HAP-1 (cell line): ENCODE measurements around the gene CCDC87.
"Not testable (repeated sequence)": the region's sequence is repeated elsewhere in the genome, so short reads cannot be mapped to it uniquely, and the experiment has no call there.

Experiments
- DNase-seq, 2 experiments: peaks; one replicate each; pipeline ENCODE4 v3.0.0-alpha.2; 2016 to 2020; ENCODE audit warnings: low spot score in 2 of 2
- H3K27me3 ChIP-seq: fragments of 250-450 bp; sonication (Bioruptor Pico); 2 replicates; pipeline ENCODE4 v1.5.1; 2020; ENCODE audit warnings: low read depth, mild to moderate bottlenecking, moderate library complexity
- H3K36me3 ChIP-seq: fragments of 250-450 bp; sonication (Bioruptor Pico); replicated peaks from 2 replicates; pipeline ENCODE4 v1.5.1; 2020; ENCODE audit warnings: mild to moderate bottlenecking
- H3K4me1 ChIP-seq: fragments of 250-450 bp; sonication (Bioruptor Pico); 2 replicates; pipeline ENCODE4 v1.5.1; 2020; ENCODE audit warnings: mild to moderate bottlenecking
- H3K4me3 ChIP-seq: fragments of 250-450 bp; sonication (Bioruptor Pico); 2 replicates; pipeline ENCODE4 v1.5.1; 2020; ENCODE audit warnings: mild to moderate bottlenecking, moderate library complexity
- H3K9me3 ChIP-seq: fragments of 250-450 bp; sonication (Bioruptor Pico); 2 replicates; pipeline ENCODE4 v1.5.1; 2020; ENCODE audit warnings: mild to moderate bottlenecking, moderate library complexity
- in situ Hi-C: fragments of 300-500 bp; cut with MboI; formaldehyde crosslinking; loops from 3 replicates; pipeline ENCODE4 v1.14.3; 2020; ENCODE audit warnings: low sequenced_read_pairs, inconsistent platforms, mixed read lengths

CCDC87 gene, protein sequence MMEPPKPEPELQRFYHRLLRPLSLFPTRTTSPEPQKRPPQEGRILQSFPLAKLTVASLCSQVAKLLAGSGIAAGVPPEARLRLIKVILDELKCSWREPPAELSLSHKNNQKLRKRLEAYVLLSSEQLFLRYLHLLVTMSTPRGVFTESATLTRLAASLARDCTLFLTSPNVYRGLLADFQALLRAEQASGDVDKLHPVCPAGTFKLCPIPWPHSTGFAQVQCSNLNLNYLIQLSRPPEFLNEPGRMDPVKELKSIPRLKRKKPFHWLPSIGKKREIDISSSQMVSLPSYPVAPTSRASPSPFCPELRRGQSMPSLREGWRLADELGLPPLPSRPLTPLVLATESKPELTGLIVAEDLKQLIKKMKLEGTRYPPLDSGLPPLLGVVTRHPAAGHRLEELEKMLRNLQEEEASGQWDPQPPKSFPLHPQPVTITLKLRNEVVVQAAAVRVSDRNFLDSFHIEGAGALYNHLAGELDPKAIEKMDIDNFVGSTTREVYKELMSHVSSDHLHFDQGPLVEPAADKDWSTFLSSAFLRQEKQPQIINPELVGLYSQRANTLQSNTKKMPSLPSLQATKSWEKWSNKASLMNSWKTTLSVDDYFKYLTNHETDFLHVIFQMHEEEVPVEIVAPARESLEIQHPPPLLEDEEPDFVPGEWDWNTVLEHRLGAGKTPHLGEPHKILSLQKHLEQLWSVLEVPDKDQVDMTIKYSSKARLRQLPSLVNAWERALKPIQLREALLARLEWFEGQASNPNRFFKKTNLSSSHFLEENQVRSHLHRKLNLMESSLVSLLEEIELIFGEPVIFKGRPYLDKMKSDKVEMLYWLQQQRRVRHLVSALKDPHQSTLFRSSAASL

DNA sequence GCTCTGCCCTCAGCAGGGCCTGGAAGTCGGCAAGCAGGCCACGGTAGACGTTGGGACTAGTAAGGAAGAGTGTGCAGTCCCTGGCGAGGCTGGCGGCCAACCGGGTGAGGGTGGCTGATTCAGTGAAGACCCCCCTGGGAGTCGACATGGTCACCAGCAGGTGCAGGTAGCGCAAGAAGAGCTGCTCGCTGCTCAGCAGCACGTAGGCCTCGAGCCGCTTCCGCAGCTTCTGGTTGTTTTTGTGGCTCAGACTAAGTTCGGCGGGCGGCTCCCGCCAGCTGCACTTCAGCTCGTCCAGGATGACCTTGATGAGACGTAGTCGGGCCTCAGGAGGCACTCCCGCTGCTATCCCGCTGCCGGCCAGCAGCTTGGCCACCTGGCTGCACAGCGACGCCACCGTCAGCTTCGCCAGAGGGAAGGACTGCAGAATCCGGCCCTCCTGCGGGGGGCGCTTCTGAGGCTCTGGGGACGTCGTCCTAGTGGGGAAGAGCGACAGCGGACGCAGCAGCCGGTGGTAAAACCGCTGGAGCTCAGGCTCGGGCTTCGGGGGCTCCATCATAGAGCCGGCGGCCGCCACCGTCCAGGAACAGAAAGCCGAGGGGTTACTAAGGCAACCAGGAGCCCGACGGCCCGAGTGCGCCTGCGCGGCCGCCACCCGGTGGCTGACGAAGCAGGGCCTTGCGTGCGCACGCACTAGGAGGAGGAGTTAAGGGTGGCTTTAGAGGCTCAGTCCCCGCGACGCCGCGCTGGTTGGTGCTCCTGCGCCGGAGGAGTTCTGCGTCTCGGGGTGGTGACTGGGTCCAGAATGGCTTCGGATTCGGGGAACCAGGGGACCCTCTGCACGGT lies at the start of gene CCDC87, which contains the start of gene CCS:
Gene CCDC87, minus strand, starts transcription at position 607 of the 846 bp plus-strand sequence. Its CDS starts 48 bp downstream, at position 559.
Gene CCS, plus strand, starts transcription at position 729 of the 846 bp plus-strand sequence. Its CDS starts 77 bp downstream, at position 806.
- in situ Hi-C loops, result no loop called here
- H3K27me3 ChIP-seq, result no peaks in the 10 kb centered on the region
- DNase-seq, result peak; percentile 93 to 99
- H3K9me3 ChIP-seq, result no peaks in the 10 kb centered on the region
- peak within 1 kb of the TSS; percentile 60 for H3K4me3 ChIP-seq
- peaks cover 17% of the 10 kb centered on the region for H3K4me1 ChIP-seq
- no peaks in the 10 kb centered on the region for H3K36me3 ChIP-seq

DNA sequence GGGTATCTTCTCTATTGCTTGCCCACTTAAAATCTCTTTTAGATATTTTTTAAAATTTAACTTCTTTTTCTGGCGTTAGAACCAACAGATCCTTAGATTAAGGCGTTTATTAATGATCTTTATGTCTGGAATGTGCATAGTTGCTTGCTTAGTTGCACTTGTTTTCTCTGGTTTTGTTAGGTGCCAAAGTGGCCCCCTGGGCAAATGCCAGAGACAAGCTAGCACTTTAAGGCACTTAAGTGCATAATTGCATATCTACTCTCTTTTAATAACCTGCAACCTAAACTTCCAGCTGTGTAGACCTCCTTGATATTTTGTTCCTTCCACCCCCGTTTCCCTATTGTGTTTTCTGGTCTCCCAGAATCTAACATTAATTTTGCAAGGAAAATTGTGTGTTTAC lies 49.0 kb upstream of the CCDC87 start:
- Histone ChIP-seq H3K4me1 (peaks cover 35% of the 10 kb centered on the region), H3K36me3 (peaks cover 88% of the 10 kb centered on the region), H3K9me3 (no peaks in the 10 kb centered on the region), H3K4me3 (peak overlapping the region; percentile 89), H3K27me3 (no peaks in the 10 kb centered on the region)
- DNase-seq, result no peak
- in situ Hi-C loops, result no loop called here

GRCh38 chr11:66639814-66640340 lies 47.0 kb upstream of the CCDC87 start:
- DNase-seq, H3K9me3 ChIP-seq, in situ Hi-C loops, H3K27me3 ChIP-seq: not testable (repeated sequence)
- Histone ChIP-seq H3K4me3 (peak overlapping the region; percentile 89), H3K36me3 (peaks cover 70% of the 10 kb centered on the region), H3K4me1 (peaks cover 39% of the 10 kb centered on the region)

- in situ Hi-C loops, result no loop called here
Observed at GRCh38 chr11:66639066-66639813, 46.4 kb upstream of the CCDC87 start.

GRCh38 chr11:66638177-66639065 lies 45.6 kb upstream of the CCDC87 start, which contains the start of gene RBM4:
Gene RBM4 (plus strand): TSS chr11:66638703. CDS start chr11:66639712, 1,009 bp downstream.
- Histone ChIP-seq H3K27me3 (no peaks in the 10 kb centered on the region), H3K4me3 (peak within 1 kb of the TSS; percentile 89), H3K9me3 (no peaks in the 10 kb centered on the region), H3K36me3 (peaks cover 64% of the 10 kb centered on the region), H3K4me1 (peaks cover 34% of the 10 kb centered on the region)
- DNase-seq, result peak; percentile 99
- in situ Hi-C loops, result no loop called here

More at GRCh38 chr11:66639066-66639813, 46.4 kb upstream of the CCDC87 start:
- H3K4me1 ChIP-seq, result peaks cover 37% of the 10 kb centered on the region
- H3K4me3 ChIP-seq, result peak overlapping the region; percentile 89
- H3K36me3 ChIP-seq, result peaks cover 70% of the 10 kb centered on the region
- H3K27me3 ChIP-seq, result no peaks in the 10 kb centered on the region
- H3K9me3 ChIP-seq, result no peaks in the 10 kb centered on the region
- DNase-seq, result peak in 1 of 2 experiments; percentile 39

GRCh38 chr11:66637557-66638176 lies 44.8 kb upstream of the CCDC87 start:
- peaks cover 34% of the 10 kb centered on the region for H3K4me1 ChIP-seq
- peaks cover 64% of the 10 kb centered on the region for H3K36me3 ChIP-seq
- in situ Hi-C loops, result no loop called here
- DNase-seq, result peak; percentile 45 to 54
- H3K4me3 ChIP-seq, result peak overlapping the region; percentile 22
- no peaks in the 10 kb centered on the region for H3K27me3 ChIP-seq
- no peaks in the 10 kb centered on the region for H3K9me3 ChIP-seq

DNA sequence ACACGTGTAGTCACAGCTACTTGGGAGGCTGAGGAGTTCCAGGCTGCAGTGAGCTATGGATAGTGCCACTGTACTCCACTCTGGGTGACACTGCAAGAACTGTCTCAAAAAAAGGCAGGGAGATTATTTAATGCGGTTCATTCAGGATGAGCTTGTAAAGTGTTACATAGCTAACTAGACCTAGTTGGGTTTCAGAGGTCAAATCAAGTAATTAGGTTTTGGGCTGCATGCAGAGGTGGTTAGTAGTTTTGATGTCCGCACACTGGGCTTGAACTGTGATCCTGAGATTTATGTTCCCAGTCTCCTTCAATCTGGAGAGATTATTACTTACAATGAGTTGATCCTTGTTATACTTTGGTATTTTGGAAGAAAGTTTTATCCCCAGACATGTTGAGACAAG lies 43.5 kb upstream of the CCDC87 start:
- in situ Hi-C loops, result no loop called here
- Histone ChIP-seq H3K36me3 (peaks cover 58% of the 10 kb centered on the region), H3K9me3 (no peaks in the 10 kb centered on the region), H3K4me1 (peaks cover 30% of the 10 kb centered on the region), H3K27me3 (no peaks in the 10 kb centered on the region), H3K4me3 (no peak overlapping the region)
- no peak for DNase-seq

GRCh38 chr11:66632952-66633351 lies 40.1 kb upstream of the CCDC87 start:
- in situ Hi-C loops, result no loop called here
- no peak for DNase-seq
- Histone ChIP-seq H3K9me3 (no peaks in the 10 kb centered on the region), H3K27me3 (no peaks in the 10 kb centered on the region), H3K4me3 (no peak overlapping the region), H3K4me1 (peaks cover 15% of the 10 kb centered on the region), H3K36me3 (peaks cover 56% of the 10 kb centered on the region)

- H3K36me3 ChIP-seq, result peaks cover 63% of the 10 kb centered on the region
Observed at GRCh38 chr11:66631883-66632282, 39.0 kb upstream of the CCDC87 start.

DNA sequence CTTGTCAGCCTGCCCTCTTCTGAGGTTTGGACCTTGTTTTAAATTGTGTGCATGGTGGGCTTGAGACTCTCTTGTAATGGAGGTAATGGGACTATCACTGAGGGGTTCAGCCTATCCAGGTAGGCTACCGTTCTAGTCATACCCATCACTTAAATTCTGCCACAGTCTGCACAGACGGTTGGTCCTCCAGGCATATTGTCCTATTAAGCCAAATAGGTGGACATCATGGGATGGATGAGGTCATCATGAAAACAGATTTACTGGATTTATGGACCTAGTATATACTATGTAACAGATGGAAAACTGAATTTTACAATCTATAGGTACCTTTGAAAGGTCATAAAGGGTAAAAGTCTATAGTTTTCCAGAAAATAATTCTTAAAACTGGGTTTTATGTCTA lies 36.5 kb upstream of the CCDC87 start:
- no peak for DNase-seq
- H3K4me1 ChIP-seq, result no peaks in the 10 kb centered on the region; the same call in 1 of the 2 replicates
- H3K4me3 ChIP-seq, result no peak overlapping the region
- peaks cover 82% of the 10 kb centered on the region for H3K36me3 ChIP-seq
- no peaks in the 10 kb centered on the region for H3K27me3 ChIP-seq
- in situ Hi-C loops, result no loop called here
- H3K9me3 ChIP-seq, result no peaks in the 10 kb centered on the region

More at GRCh38 chr11:66631883-66632282, 39.0 kb upstream of the CCDC87 start:
- peak in 1 of 2 experiments; percentile 0 for DNase-seq
- Histone ChIP-seq H3K4me3 (no peak overlapping the region), H3K27me3 (no peaks in the 10 kb centered on the region), H3K4me1 (peaks cover 4% of the 10 kb centered on the region), H3K9me3 (no peaks in the 10 kb centered on the region)
- in situ Hi-C loops, result no loop called here

DNA sequence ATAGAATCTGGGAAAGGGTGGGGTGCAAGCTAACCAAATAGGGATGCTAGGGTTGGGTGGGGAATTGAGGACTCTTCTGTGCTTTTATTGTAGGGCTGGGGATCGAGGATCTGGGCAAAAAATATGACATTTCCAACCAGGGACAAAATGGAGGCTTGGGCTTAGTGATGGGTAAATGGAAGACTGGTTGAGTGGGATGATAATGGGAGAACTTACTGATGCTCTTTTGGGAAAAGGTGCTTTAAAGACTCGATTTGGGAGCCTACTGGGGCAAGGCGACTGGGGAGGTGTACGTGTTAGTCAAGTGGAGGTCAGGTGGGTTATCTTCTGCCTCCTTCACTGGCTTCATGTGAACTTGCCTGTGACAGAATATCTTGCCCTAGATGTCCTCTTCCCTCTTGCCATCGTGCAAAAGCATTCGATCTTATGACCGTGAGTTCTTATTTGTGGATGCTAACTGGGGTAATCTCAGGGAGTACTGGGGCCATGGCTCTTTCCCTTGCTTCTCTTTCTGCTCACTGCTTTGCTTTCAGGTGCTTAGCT lies 35.3 kb upstream of the CCDC87 start:
- in situ Hi-C loops, result no loop called here
- Histone ChIP-seq H3K4me1 (no peaks in the 10 kb centered on the region; the same call in 1 of the 2 replicates), H3K36me3 (peaks cover 88% of the 10 kb centered on the region), H3K9me3 (no peaks in the 10 kb centered on the region), H3K27me3 (no peaks in the 10 kb centered on the region), H3K4me3 (no peak overlapping the region)
- no peak for DNase-seq
